Pancreas (tissue), 10 donors: ENCODE results near the gene SERINC2. TPM values are rescaled to one million over a fixed set of nuclear protein-coding genes. Genes with fewer than 3 reads are reported as not detected.

Experiments
- ATAC-seq, 4 donors: fragments of 200-7000 bp; cut with Tn5 transposase; one replicate each; pipeline versions ENCODE4 v1.8.0 to v1.9.1; 2020; ENCODE audit warnings: mild to moderate bottlenecking in 4 of 4, moderate library complexity in 4 of 4
- DNase-seq, 6 donors: peaks; one replicate each; pipeline ENCODE4 v3.0.0-alpha.2; 2020
- FAIRE-seq: peaks from 2 replicates; lab custom pipeline; 2012; peaks lifted over from hg19 to GRCh38; lab: Jason Lieb, UNC
- H3K27ac ChIP-seq, 4 donors: fragments of 200-600 bp; sonication (generic); 1 replicate in 3 of 4; 2 replicates in 1 of 4; pipeline versions ENCODE4 v1.5.0 to v1.8.0; 2020
- H3K27me3 ChIP-seq, 4 donors: fragments of 200-600 bp; one replicate each; pipeline ENCODE4 v1.8.0; 2021
- H3K36me3 ChIP-seq, 3 donors: fragments of 200-600 bp; sonication (generic) in 1 of 3; one replicate each; pipeline versions ENCODE4 v1.5.0 to v1.8.0; 2020 to 2021
- H3K4me1 ChIP-seq, 3 donors: fragments of 200-600 bp; one replicate each; pipeline ENCODE4 v1.8.0; 2021
- H3K4me3 ChIP-seq, 4 donors: fragments of 200-600 bp; sonication (generic) in 2 of 4; one replicate each; pipeline versions ENCODE4 v1.5.0 to v1.8.0; 2020 to 2021
- H3K9me3 ChIP-seq, 4 donors: fragments of 200-600 bp; one replicate each; pipeline ENCODE4 v1.8.0; 2021
- WGBS, 2 donors: extraction: QIAGEN DNeasy Blood & Tissue Kit; methylation state at CpG; one replicate each; pipeline ENCODE4 v1.1.7; 2013; 5-methylcytosine and 5-hydroxymethylcytosine counted together
- intact Hi-C, 3 donors: fragments of 100-400 bp; cut with DNase I; formaldehyde crosslinking; loops; one replicate each; pipeline versions ENCODE4 v1.11.1 to v1.14.2; 2022
- polyA plus RNA-seq, 2 donors: library from polyadenylated mRNA; stranded (reverse); fragments of 200-250 nt; gene quantifications; one replicate each; pipeline ENCODE4 v1.2.3, GENCODE V29; 2013
- total RNA-seq, 6 donors: library from RNA; stranded (reverse); fragmentation: NEBNext Ultra II Directional in 4 of 6; extraction: Animal tissue kit (Norgen Biotek cat#: 25700) in 4 of 6; gene quantifications; one replicate each; pipeline versions ENCODE4 v1.2.1 to v1.2.4, GENCODE V29; 2021 to 2023
- TF ChIP-seq, protein P1 (sequence below), 4 donors: fragments of 200-600 bp; sonication (generic) in 3 of 4; IDR thresholded peaks; one replicate each; pipeline versions ENCODE4 v1.5.0 to v1.8.0; 2021; ENCODE audit warnings: antibody characterized with exemption in 4 of 4
- donor health status: healthy with polysubstance abuse.
- donor health status: DM: no; HTN: no; CAD: no; lungs with moderate emphysema.
- donor health status: DM: no; HTN: no; CAD: no.
- donor health status: control.
- donor health status: control.
- donor health status: Bipolar disorder and iron deficiency.
- donor health status: DM: yes; HTN: yes; CAD: no.
- donor health status: DM: no; HTN: no; CAD: no.
- donor health status: DM: no; HTN: no; CAD: no.
- donor health status: DM: yes; HTN: yes; CAD: no.

The SERINC2 gene
- total and polyA plus RNA-seq, 8 donors: 8.8 to 38.9 (median 19.7) TPM

DNA sequence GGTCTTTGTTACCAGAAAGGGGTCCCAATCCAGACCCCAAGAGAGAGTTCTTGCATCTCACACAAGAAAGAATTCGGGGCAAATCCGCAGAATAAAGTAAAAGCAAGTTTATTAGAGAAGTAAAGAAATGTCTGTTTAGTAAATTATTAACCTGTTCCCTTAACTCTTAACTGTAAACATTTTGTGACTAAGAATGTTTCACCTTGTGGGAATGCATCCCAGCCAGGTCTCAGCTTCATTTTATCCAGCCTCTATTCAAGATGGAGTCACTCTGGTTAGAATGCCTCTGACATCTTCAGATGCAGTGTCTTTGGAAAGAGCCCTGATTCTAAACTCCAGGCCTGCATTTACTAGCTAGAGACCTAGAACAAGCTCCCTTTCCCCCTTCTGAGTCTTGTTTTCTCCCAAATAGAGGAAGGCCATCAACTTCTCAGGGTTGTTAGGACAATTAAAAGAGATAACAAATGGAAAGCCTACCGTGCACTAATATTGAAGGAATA lies 35.6 kb upstream of the SERINC2 start:
- FAIRE-seq (no peak), ATAC-seq (no peak), DNase-seq (no peak)
- H3K27me3 ChIP-seq: no peaks in the 10 kb centered on the region
- no peaks in the 10 kb centered on the region for H3K36me3 ChIP-seq
- H3K4me1 ChIP-seq: peaks cover 7 to 16% (median 7%) of the 10 kb centered on the region in 3 donors
- no peak overlapping the region for H3K4me3 ChIP-seq
- TF ChIP-seq, protein P1, sequence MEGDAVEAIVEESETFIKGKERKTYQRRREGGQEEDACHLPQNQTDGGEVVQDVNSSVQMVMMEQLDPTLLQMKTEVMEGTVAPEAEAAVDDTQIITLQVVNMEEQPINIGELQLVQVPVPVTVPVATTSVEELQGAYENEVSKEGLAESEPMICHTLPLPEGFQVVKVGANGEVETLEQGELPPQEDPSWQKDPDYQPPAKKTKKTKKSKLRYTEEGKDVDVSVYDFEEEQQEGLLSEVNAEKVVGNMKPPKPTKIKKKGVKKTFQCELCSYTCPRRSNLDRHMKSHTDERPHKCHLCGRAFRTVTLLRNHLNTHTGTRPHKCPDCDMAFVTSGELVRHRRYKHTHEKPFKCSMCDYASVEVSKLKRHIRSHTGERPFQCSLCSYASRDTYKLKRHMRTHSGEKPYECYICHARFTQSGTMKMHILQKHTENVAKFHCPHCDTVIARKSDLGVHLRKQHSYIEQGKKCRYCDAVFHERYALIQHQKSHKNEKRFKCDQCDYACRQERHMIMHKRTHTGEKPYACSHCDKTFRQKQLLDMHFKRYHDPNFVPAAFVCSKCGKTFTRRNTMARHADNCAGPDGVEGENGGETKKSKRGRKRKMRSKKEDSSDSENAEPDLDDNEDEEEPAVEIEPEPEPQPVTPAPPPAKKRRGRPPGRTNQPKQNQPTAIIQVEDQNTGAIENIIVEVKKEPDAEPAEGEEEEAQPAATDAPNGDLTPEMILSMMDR (IDR thresholded peaks at IDR 0.05): no peak
- no peak overlapping the region for H3K27ac ChIP-seq
- intact Hi-C loops: no loop called here
- 71 to 75% methylated on average over 3 of the region's 3 CpGs for WGBS, 2 donors
- no peaks in the 10 kb centered on the region for H3K9me3 ChIP-seq

DNA sequence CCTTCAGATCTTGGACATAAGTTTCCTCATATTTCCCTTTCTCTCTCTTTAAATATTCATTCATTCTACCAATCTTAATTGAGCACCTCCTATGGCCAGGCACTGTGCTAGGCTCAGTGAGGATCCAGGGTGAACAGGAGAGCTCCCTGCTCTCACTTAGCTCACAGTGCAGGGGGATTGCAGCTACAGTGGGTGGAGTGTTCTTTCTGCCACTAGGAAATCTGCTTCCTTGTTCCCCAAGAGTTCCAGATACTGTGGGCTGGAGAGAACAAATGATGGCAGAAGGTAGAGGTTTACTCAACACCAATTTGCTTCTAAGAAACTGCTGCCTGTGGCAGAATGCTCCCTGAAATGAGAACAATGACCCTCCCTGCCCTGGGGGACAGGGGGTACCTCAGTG lies 35.0 kb upstream of the SERINC2 start:
- FAIRE-seq (no peak), DNase-seq (no peak), ATAC-seq (no peak)
- H3K4me1 ChIP-seq: peaks cover 5 to 13% (median 6%) of the 10 kb centered on the region in 3 donors
- no peak overlapping the region for H3K4me3 ChIP-seq
- H3K36me3 ChIP-seq: no peaks in the 10 kb centered on the region
- TF ChIP-seq, protein P1 (IDR thresholded peaks at IDR 0.05): no peak
- no peaks in the 10 kb centered on the region for H3K27me3 ChIP-seq
- H3K27ac ChIP-seq: no peak overlapping the region
- H3K9me3 ChIP-seq: no peaks in the 10 kb centered on the region
- intact Hi-C loops: no loop called here

GRCh38 chr1:31380181-31380580 lies 32.8 kb upstream of the SERINC2 start:
- Histone ChIP-seq H3K27ac (no peak overlapping the region), H3K4me3 (no peak overlapping the region), H3K9me3 (no peaks in the 10 kb centered on the region), H3K4me1 (no peaks in the 10 kb centered on the region), H3K27me3 (no peaks in the 10 kb centered on the region), H3K36me3 (no peaks in the 10 kb centered on the region)
- WGBS, 2 donors: 79 to 87% methylated on average over 3 of the region's 3 CpGs
- ATAC-seq (no peak), FAIRE-seq (no peak), DNase-seq (no peak)
- intact Hi-C loops: no loop called here
- TF ChIP-seq, protein P1 (IDR thresholded peaks at IDR 0.05): no peak

DNA sequence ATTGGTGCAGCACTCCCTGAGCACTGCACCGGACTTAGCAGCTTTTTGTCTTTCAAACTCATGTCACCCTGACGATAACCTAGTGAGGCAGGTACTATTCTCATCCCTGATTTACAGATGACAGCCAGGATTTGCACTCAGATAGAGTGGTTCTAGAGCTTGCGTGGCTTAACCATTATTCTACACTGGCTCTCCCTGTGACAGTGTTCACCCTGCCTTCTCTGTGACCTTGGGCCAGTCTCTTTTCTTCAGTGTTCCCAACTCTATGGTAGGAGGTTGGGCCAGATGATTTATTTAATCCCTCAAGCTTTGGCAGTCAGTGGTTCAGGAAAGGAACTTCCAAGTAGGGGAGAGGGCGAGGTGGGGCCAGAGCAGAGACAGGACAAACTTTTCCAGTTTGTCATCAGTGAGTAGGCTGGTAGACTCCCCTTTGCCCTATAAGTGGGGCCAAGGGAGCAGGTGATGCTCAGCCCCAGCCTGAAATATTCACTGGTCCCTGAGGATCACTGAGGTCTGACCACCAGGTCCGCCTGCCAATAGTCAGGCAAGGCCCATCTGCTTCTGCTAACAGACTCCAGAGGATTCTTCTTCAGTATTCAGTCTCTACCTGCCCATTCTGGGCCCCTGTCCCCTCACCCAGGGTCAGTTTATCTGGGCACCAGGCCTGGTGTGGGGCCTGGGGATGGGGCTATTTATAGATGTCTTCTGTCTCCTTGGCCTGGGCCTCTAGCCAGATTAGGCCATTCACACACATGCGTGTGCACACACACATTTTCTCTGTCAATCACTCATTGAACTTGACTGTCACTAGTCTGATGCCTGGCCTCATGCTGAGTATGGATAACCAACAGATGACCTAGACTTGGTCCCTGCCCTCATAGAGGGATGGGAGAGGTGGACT lies 31.4 kb upstream of the SERINC2 start:
- FAIRE-seq (no peak), DNase-seq (no peak), ATAC-seq (peak in 1 of 4 donors; percentile 21)
- TF ChIP-seq, protein P1 (IDR thresholded peaks at IDR 0.05): no peak
- H3K27me3 ChIP-seq: no peaks in the 10 kb centered on the region
- H3K4me1 ChIP-seq: no peaks in the 10 kb centered on the region
- no peaks in the 10 kb centered on the region for H3K36me3 ChIP-seq
- intact Hi-C loops: no loop called here
- H3K4me3 ChIP-seq: no peak overlapping the region
- no peak overlapping the region for H3K27ac ChIP-seq
- no peaks in the 10 kb centered on the region for H3K9me3 ChIP-seq
- 66 to 68% methylated on average over 6 of the region's 6 CpGs for WGBS, 2 donors
